HepG2 (cell line): ENCODE data around the gene C12orf42.

Experiments used
- FOXJ3 ChIP-seq: sonication (generic); formaldehyde crosslinking; IDR thresholded peaks from 2 replicates; pipeline ENCODE4 v1.4.0; 2020; ENCODE audit warnings: missing genetic modification reagents, mild to moderate bottlenecking, borderline replicate concordance
- HMG20B ChIP-seq: conservative IDR thresholded peaks from 2 replicates; pipeline ENCODE4 v1.6.1; 2016; ENCODE audit warnings: missing genetic modification reagents, missing compliant biosample characterization
- KLF16 ChIP-seq, 2 experiments: sonication (generic) in 1 of 2; formaldehyde crosslinking in 1 of 2; IDR thresholded peaks; 2 replicates each; pipeline versions ENCODE4 v1.6.1 to v1.8.0; 2016 to 2023; ENCODE audit warnings: missing genetic modification reagents in 2 of 2, missing compliant biosample characterization in 1 of 2
- MYC ChIP-seq: sonication (generic); formaldehyde crosslinking; IDR thresholded peaks from 2 replicates; pipeline ENCODE4 v1.9.0; 2021; ENCODE audit warnings: missing genetic modification reagents, borderline replicate concordance
- POLR2AphosphoS5 ChIP-seq: IDR thresholded peaks from 2 replicates; pipeline ENCODE4 v1.6.1; 2012; ENCODE audit warnings: low read depth, low read length
- SOX13 ChIP-seq, 3 experiments: fragments of 450-650 bp in 1 of 3; sonication (generic) in 1 of 3; formaldehyde crosslinking in 1 of 3; IDR thresholded peaks in 2 of 3; conservative IDR thresholded peaks in 1 of 3; 2 replicates each; pipeline versions ENCODE4 v1.5.0 to v1.6.1; 2016 to 2020; ENCODE audit warnings: antibody characterized with exemption in 1 of 3, mild to moderate bottlenecking in 1 of 3, missing compliant biosample characterization in 1 of 3, missing genetic modification reagents in 1 of 3, moderate library complexity in 1 of 3
- XRCC5 ChIP-seq: fragments of 200-400 bp; formaldehyde crosslinking; optimal IDR thresholded peaks from 2 replicates; pipeline ENCODE3; 2017; ENCODE audit warnings: mild to moderate bottlenecking, low read length
- ZBTB38 ChIP-seq: sonication (generic); formaldehyde crosslinking; IDR thresholded peaks from 2 replicates; pipeline ENCODE4 v1.5.1; 2020; ENCODE audit warnings: mild to moderate bottlenecking, missing genetic modification reagents
- ZFP37 ChIP-seq: sonication (generic); formaldehyde crosslinking; IDR thresholded peaks from 2 replicates; pipeline ENCODE4 v1.4.0; 2020; ENCODE audit warnings: missing genetic modification reagents, borderline replicate concordance
- ZNF274 ChIP-seq: sonication (generic); formaldehyde crosslinking; IDR thresholded peaks from 2 replicates; pipeline ENCODE4 v1.5.1; 2020; ENCODE audit warnings: mild to moderate bottlenecking, missing genetic modification reagents
- ZNF431 ChIP-seq: sonication (generic); formaldehyde crosslinking; IDR thresholded peaks from 2 replicates; pipeline ENCODE4 v1.9.0; 2022; ENCODE audit warnings: missing genetic modification reagents, low read depth, mild to moderate bottlenecking, borderline replicate concordance
- TF ChIP-seq, protein P1 (sequence below): sonication (generic); formaldehyde crosslinking; IDR thresholded peaks from 2 replicates; pipeline ENCODE4 v1.5.0; 2020; ENCODE audit warnings: mild to moderate bottlenecking, missing genetic modification reagents, moderate library complexity
- TF ChIP-seq, protein P2 (sequence below): sonication (generic); formaldehyde crosslinking; IDR thresholded peaks from 2 replicates; pipeline ENCODE4 v1.4.0; 2020; ENCODE audit warnings: missing genetic modification reagents, borderline replicate concordance

DNA sequence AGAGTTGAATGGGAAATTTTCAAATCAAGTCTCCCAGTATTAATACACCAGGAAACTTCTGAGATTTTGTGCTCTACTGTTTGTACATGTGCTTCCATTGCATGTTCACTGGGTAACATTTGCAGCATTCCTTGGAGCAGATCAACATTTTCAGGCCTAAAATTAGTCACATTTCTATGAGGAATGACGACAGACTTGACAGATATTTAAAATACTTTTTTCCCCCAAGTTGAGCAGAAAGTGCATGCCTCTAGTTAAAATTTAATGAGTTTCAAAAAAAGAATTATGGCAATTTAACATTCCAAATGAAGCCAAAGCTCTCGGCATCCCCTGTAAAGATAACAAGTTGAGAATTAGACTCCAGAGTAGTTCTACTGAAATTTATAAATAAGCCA lies 72.3 kb downstream of the C12orf42 start:
- no peak for TF ChIP-seq ZNF274 (CRISPR knock-in tag)
- no peak for TF ChIP-seq ZNF431
- no peak for TF ChIP-seq POLR2AphosphoS5
- TF ChIP-seq KLF16 (CRISPR knock-in tag; IDR thresholded peaks at IDR 0.05): no peak
- TF ChIP-seq, protein P1, sequence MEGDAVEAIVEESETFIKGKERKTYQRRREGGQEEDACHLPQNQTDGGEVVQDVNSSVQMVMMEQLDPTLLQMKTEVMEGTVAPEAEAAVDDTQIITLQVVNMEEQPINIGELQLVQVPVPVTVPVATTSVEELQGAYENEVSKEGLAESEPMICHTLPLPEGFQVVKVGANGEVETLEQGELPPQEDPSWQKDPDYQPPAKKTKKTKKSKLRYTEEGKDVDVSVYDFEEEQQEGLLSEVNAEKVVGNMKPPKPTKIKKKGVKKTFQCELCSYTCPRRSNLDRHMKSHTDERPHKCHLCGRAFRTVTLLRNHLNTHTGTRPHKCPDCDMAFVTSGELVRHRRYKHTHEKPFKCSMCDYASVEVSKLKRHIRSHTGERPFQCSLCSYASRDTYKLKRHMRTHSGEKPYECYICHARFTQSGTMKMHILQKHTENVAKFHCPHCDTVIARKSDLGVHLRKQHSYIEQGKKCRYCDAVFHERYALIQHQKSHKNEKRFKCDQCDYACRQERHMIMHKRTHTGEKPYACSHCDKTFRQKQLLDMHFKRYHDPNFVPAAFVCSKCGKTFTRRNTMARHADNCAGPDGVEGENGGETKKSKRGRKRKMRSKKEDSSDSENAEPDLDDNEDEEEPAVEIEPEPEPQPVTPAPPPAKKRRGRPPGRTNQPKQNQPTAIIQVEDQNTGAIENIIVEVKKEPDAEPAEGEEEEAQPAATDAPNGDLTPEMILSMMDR (CRISPR knock-in tag): no peak
- TF ChIP-seq XRCC5: no peak
- TF ChIP-seq HMG20B (CRISPR knock-in tag): no peak
- TF ChIP-seq, protein P2, sequence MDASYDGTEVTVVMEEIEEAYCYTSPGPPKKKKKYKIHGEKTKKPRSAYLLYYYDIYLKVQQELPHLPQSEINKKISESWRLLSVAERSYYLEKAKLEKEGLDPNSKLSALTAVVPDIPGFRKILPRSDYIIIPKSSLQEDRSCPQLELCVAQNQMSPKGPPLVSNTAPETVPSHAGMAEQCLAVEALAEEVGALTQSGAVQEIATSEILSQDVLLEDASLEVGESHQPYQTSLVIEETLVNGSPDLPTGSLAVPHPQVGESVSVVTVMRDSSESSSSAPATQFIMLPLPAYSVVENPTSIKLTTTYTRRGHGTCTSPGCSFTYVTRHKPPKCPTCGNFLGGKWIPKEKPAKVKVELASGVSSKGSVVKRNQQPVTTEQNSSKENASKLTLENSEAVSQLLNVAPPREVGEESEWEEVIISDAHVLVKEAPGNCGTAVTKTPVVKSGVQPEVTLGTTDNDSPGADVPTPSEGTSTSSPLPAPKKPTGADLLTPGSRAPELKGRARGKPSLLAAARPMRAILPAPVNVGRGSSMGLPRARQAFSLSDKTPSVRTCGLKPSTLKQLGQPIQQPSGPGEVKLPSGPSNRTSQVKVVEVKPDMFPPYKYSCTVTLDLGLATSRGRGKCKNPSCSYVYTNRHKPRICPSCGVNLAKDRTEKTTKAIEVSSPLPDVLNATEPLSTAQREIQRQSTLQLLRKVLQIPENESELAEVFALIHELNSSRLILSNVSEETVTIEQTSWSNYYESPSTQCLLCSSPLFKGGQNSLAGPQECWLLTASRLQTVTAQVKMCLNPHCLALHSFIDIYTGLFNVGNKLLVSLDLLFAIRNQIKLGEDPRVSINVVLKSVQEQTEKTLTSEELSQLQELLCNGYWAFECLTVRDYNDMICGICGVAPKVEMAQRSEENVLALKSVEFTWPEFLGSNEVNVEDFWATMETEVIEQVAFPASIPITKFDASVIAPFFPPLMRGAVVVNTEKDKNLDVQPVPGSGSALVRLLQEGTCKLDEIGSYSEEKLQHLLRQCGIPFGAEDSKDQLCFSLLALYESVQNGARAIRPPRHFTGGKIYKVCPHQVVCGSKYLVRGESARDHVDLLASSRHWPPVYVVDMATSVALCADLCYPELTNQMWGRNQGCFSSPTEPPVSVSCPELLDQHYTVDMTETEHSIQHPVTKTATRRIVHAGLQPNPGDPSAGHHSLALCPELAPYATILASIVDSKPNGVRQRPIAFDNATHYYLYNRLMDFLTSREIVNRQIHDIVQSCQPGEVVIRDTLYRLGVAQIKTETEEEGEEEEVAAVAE: no peak
- TF ChIP-seq MYC (CRISPR knock-in tag): no peak
- no peak for TF ChIP-seq SOX13 (IDR thresholded peaks at IDR 0.05)
- TF ChIP-seq SOX13 (CRISPR knock-in tag; conservative IDR thresholded peaks at IDR 0.05 in 1 of 2, IDR thresholded peaks at IDR 0.05 in 1 of 2): no peak
- TF ChIP-seq ZBTB38 (CRISPR knock-in tag): no peak
- no peak for TF ChIP-seq ZFP37 (CRISPR knock-in tag)
- TF ChIP-seq FOXJ3 (CRISPR knock-in tag): no peak
